BLaER1 treated with 17β-estradiol and CSF1 and Interleukin-3, amounts not matched to agents 10 nM and 100 nM (cell line): ENCODE results near the gene LNP1.

Source experiments
- H3K27ac ChIP-seq, 11 experiments: shearing (Covaris generic); formaldehyde crosslinking; 2 replicates each; pipeline ENCODE4 v1.8.1; 2022
- H3K27me3 ChIP-seq, 11 experiments: shearing (Covaris generic); formaldehyde crosslinking; 2 replicates each; pipeline ENCODE4 v1.8.1; 2022
- H3K36me3 ChIP-seq, 11 experiments: shearing (Covaris generic); formaldehyde crosslinking; 2 replicates each; pipeline ENCODE4 v1.8.1; 2022
- H3K4me1 ChIP-seq, 10 experiments: shearing (Covaris generic); formaldehyde crosslinking; 2 replicates each; pipeline ENCODE4 v1.8.1; 2022
- H3K4me2 ChIP-seq, 11 experiments: shearing (Covaris generic); formaldehyde crosslinking; 2 replicates each; pipeline ENCODE4 v1.8.1; 2022
- H3K4me3 ChIP-seq, 10 experiments: shearing (Covaris generic); formaldehyde crosslinking; 2 replicates each; pipeline ENCODE4 v1.8.1; 2022
- H3K9ac ChIP-seq, 11 experiments: shearing (Covaris generic); formaldehyde crosslinking; 2 replicates each; pipeline ENCODE4 v1.8.1; 2022
- H3K9me3 ChIP-seq, 11 experiments: shearing (Covaris generic); formaldehyde crosslinking; replicated peaks in 1 of 11; 2 replicates each; pipeline ENCODE4 v1.8.1; 2022
- H4K20me1 ChIP-seq, 11 experiments: shearing (Covaris generic); formaldehyde crosslinking; 2 replicates each; pipeline ENCODE4 v1.8.1; 2022
- Cebpa-rat ChIP-seq, 11 experiments: shearing (Covaris generic); IDR thresholded peaks; 2 replicates each; pipeline ENCODE4 v1.8.1; 2022

Gene LNP1

DNA sequence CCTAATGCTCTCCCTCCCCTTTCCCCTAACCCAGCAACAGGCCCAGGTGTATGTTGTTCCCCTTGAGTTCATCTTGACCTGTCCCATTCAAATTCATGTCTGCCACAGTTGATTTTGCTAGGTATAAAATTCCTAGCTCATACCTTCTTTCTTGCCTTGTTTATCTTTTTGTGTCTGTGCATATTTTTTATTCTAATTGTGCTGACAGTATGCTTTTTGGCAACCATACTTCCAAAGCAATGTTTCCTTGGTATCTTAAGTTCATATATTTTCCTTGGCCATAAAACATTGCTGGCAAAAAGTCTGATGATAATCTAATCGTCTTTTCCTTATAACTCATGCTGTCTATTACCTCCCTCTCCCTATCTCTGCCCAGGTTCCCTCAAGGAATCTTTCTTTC is 15.5 kb downstream of the LNP1 start:
- H3K4me1 ChIP-seq, result peaks cover 0 to 19% (median 10%) of the 10 kb centered on the region in 10 experiments; a peak in 14 of 20 replicates
- H3K27ac ChIP-seq, result no peak overlapping the region
- H3K9ac ChIP-seq, result no peak overlapping the region
- peaks cover 0 to 5% (median 3%) of the 10 kb centered on the region in 11 experiments; a peak in 7 of 22 replicates for H3K9me3 ChIP-seq
- H3K36me3 ChIP-seq, result peaks cover 0 to 4% (median 0%) of the 10 kb centered on the region in 11 experiments; a peak in 1 of 22 replicates
- no peak overlapping the region for H3K4me3 ChIP-seq
- TF ChIP-seq Cebpa-rat (IDR thresholded peaks at IDR 0.05), result no peak
- H3K4me2 ChIP-seq, result no peak overlapping the region
- no peaks in the 10 kb centered on the region for H4K20me1 ChIP-seq
- no peaks in the 10 kb centered on the region for H3K27me3 ChIP-seq

DNA sequence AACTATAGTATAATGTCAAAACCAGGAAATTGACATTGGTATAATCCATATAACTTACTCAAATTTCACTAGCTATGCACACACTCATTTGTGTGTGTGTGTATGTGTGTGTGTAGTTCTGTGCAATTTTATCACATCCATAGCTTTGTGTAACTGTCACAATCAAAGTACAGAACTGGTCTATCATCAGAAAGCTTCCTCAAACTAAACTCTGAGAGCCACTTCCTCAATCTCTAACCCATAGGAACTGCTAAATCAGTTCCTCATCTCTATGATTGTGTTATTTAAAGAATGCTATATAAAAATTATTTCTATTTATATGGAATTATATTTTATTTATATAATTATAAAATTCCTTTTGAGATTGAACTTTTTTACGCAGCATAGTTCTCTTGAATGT is 18.1 kb downstream of the LNP1 start:
- no peak overlapping the region for H3K4me3 ChIP-seq
- H3K4me2 ChIP-seq, result peak overlapping the region in 4 of 11 experiments; percentile 1 to 49 (median 18); a peak in 5 of 22 replicates
- peaks cover 14 to 24% (median 20%) of the 10 kb centered on the region in 10 experiments; a peak in 17 of 20 replicates for H3K4me1 ChIP-seq
- H4K20me1 ChIP-seq, result no peaks in the 10 kb centered on the region
- no peaks in the 10 kb centered on the region for H3K27me3 ChIP-seq
- H3K27ac ChIP-seq, result no peak overlapping the region
- H3K9ac ChIP-seq, result no peak overlapping the region
- no peaks in the 10 kb centered on the region for H3K9me3 ChIP-seq
- no peaks in the 10 kb centered on the region for H3K36me3 ChIP-seq
- TF ChIP-seq Cebpa-rat (IDR thresholded peaks at IDR 0.05), result no peak

- peaks cover 14 to 24% (median 20%) of the 10 kb centered on the region in 10 experiments; a peak in 17 of 20 replicates for H3K4me1 ChIP-seq
- no peaks in the 10 kb centered on the region for H3K9me3 ChIP-seq
- no peak overlapping the region for H3K4me2 ChIP-seq
- no peak overlapping the region for H3K4me3 ChIP-seq
- no peak overlapping the region for H3K27ac ChIP-seq
- H3K36me3 ChIP-seq, result no peaks in the 10 kb centered on the region
- no peak for TF ChIP-seq Cebpa-rat (IDR thresholded peaks at IDR 0.05)
- H3K9ac ChIP-seq, result no peak overlapping the region
- H4K20me1 ChIP-seq, result no peaks in the 10 kb centered on the region
- H3K27me3 ChIP-seq, result no peaks in the 10 kb centered on the region
These were observed 19.5 kb downstream of the LNP1 start for GRCh38 chr3:100420885-100421284.

GRCh38 chr3:100423611-100424010 is 22.3 kb downstream of the LNP1 start:
- TF ChIP-seq Cebpa-rat (IDR thresholded peaks at IDR 0.05), result no peak
- Histone ChIP-seq H3K27ac (no peak overlapping the region), H4K20me1 (no peaks in the 10 kb centered on the region), H3K9ac (no peak overlapping the region), H3K36me3 (no peaks in the 10 kb centered on the region), H3K4me3 (no peak overlapping the region), H3K4me2 (peak overlapping the region in 7 of 11 experiments; percentile 0 to 46 (median 20); a peak in 6 of 22 replicates), H3K9me3 (no peaks in the 10 kb centered on the region), H3K27me3 (no peaks in the 10 kb centered on the region), H3K4me1 (peaks cover 14 to 24% (median 19%) of the 10 kb centered on the region in 10 experiments; a peak in 17 of 20 replicates)

- Histone ChIP-seq H3K9me3 (no peaks in the 10 kb centered on the region), H3K4me1 (peaks cover 10 to 21% (median 17%) of the 10 kb centered on the region in 10 experiments; a peak in 17 of 20 replicates), H3K9ac (no peak overlapping the region), H3K27ac (no peak overlapping the region), H3K4me2 (no peak overlapping the region), H3K4me3 (no peak overlapping the region), H3K36me3 (no peaks in the 10 kb centered on the region), H4K20me1 (no peaks in the 10 kb centered on the region), H3K27me3 (no peaks in the 10 kb centered on the region)
- TF ChIP-seq Cebpa-rat (IDR thresholded peaks at IDR 0.05), result no peak
These were observed 22.9 kb downstream of the LNP1 start for GRCh38 chr3:100424261-100424660.

GRCh38 chr3:100425316-100425715 is 24.0 kb downstream of the LNP1 start:
- no peak for TF ChIP-seq Cebpa-rat (IDR thresholded peaks at IDR 0.05)
- Histone ChIP-seq H4K20me1 (no peaks in the 10 kb centered on the region), H3K4me1 (peaks cover under 1 to 15% (median 10%) of the 10 kb centered on the region in 10 experiments; a peak in 14 of 20 replicates), H3K9ac (no peak overlapping the region), H3K9me3 (no peaks in the 10 kb centered on the region), H3K36me3 (no peaks in the 10 kb centered on the region), H3K4me2 (no peak overlapping the region), H3K27me3 (no peaks in the 10 kb centered on the region), H3K27ac (no peak overlapping the region), H3K4me3 (no peak overlapping the region)

DNA sequence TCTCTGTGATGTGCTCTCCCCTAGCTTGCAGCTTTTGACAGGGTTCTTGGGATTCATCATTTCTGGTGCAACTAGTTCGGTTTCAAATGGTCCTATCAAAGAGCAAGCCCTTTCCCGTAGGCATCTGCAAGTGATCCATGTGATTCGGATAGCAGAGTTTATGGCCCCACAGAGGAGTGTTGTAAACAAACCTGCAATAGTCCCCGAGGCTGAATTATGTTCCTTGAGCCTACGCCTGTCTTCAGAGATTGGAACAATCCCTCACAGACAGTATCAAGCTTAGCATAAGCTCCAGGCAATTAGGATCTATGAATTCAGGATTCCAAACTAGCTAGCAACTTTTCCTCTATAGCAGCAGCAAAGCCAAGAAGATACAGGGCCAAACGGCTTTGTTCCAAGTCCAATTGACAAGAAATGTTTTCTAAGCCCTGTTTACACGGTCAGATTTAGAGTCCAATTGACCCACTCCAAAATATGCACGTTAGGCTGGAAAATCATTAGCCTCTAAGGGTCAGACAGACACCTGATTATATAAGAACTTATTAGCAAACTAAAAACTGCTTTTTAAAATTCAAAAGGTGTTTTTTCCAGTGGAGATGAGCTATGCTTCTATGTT is 24.8 kb downstream of the LNP1 start:
- Histone ChIP-seq H3K4me3 (no peak overlapping the region), H3K4me1 (peaks cover 0 to 15% (median 10%) of the 10 kb centered on the region in 10 experiments; a peak in 12 of 20 replicates), H3K9ac (no peak overlapping the region), H3K27ac (no peak overlapping the region), H3K9me3 (no peaks in the 10 kb centered on the region), H3K4me2 (no peak overlapping the region), H3K36me3 (no peaks in the 10 kb centered on the region), H4K20me1 (no peaks in the 10 kb centered on the region), H3K27me3 (no peaks in the 10 kb centered on the region)
- no peak for TF ChIP-seq Cebpa-rat (IDR thresholded peaks at IDR 0.05)

GRCh38 chr3:100427699-100428098 is 26.4 kb downstream of the LNP1 start:
- peaks cover 0 to 11% (median 9%) of the 10 kb centered on the region in 10 experiments; a peak in 12 of 20 replicates for H3K4me1 ChIP-seq
- H3K27me3 ChIP-seq, result no peaks in the 10 kb centered on the region
- no peak overlapping the region for H3K4me2 ChIP-seq
- H3K27ac ChIP-seq, result no peak overlapping the region
- no peaks in the 10 kb centered on the region for H3K9me3 ChIP-seq
- no peak for TF ChIP-seq Cebpa-rat (IDR thresholded peaks at IDR 0.05)
- H4K20me1 ChIP-seq, result no peaks in the 10 kb centered on the region
- H3K36me3 ChIP-seq, result no peaks in the 10 kb centered on the region
- H3K4me3 ChIP-seq, result no peak overlapping the region
- no peak overlapping the region for H3K9ac ChIP-seq

DNA sequence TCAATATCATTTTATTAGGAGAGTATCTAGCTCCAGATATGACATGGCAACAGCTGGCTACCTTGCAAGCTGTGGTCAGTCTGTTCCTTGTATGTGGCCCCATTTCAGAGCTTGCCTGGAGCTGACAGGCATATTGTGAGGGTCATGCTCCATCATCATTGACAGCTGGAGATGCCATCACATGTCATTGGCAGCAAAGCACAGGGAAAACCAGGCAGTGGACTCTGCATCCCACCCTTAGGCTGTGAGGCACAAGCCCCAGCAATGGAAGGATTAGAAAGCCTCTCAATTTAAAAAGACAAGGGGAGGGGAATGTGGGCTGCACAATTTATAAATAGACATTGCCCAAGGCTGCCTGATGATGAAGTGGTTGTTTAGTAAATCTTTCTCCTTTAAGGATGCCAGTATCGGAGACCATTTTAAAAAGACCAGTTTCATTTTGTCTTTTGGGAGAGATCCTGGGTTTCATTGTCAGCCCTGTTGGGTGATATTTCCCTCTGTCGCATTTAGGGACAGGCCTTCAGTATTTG is 27.9 kb downstream of the LNP1 start:
- no peaks in the 10 kb centered on the region for H3K36me3 ChIP-seq
- H3K9ac ChIP-seq, result no peak overlapping the region
- no peak overlapping the region for H3K4me3 ChIP-seq
- peaks cover 0 to 6% (median 4%) of the 10 kb centered on the region in 11 experiments; a peak in 15 of 22 replicates for H3K9me3 ChIP-seq
- no peaks in the 10 kb centered on the region for H3K27me3 ChIP-seq
- H3K4me1 ChIP-seq, result no peaks in the 10 kb centered on the region
- H3K4me2 ChIP-seq, result no peak overlapping the region
- no peaks in the 10 kb centered on the region for H4K20me1 ChIP-seq
- no peak for TF ChIP-seq Cebpa-rat (IDR thresholded peaks at IDR 0.05)
- no peak overlapping the region for H3K27ac ChIP-seq

DNA sequence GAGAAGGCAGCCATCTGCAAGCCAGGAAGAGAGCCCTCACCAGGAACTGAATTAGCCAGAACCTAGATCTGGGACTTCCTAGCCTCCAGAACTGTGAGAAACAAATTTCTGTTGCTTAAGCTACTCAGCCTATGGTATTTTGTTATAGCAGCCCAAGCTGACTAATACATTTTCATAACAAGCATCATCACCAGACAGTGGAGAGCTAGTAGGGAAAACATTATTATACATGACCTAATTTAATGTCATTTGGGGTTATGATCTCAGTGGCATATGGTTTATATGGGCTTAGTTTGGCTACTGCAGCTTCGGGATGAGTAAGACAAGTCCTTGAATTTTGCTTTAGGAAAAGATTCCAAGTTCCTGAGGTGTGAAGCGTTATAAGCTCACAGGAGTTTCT is 35.6 kb downstream of the LNP1 start:
- TF ChIP-seq Cebpa-rat (IDR thresholded peaks at IDR 0.05), result no peak
- Histone ChIP-seq H3K4me1 (no peaks in the 10 kb centered on the region), H3K4me3 (no peak overlapping the region), H3K27ac (no peak overlapping the region), H3K27me3 (no peaks in the 10 kb centered on the region), H3K9ac (no peak overlapping the region), H4K20me1 (no peaks in the 10 kb centered on the region), H3K36me3 (no peaks in the 10 kb centered on the region), H3K4me2 (no peak overlapping the region), H3K9me3 (peaks cover 0 to 15% (median 10%) of the 10 kb centered on the region in 11 experiments; a peak in 17 of 22 replicates)
